ENCODE results near the gene EMC7. TPM values are rescaled to one million over a fixed set of nuclear protein-coding genes. Genes with fewer than 3 reads are reported as not detected.

EMC7 gene
- total and polyA plus RNA-seq, 10 of the 15 experiments (the other 5 are each of a cell fraction or from before 2014, with no cell fraction given), result 16.5 to 88.9 (median 45.0) TPM

- peaks cover 55% of the 10 kb centered on the region for H3K79me2 ChIP-seq (ENCODE audit: control insufficient read depth, insufficient read depth, low read length)
- no peak overlapping the region for H2AFZ ChIP-seq (ENCODE audit: control insufficient read depth, low read depth, low read length)
- in situ Hi-C loops (cut with MboI) (loop anchor here (5.0 kb wide), 1 partner anchor 117 kb away; no protein-coding TSS in a partner anchor), intact Hi-C loops (cut with micrococcal nuclease; ENCODE audit: unreplicated experiment) (loop anchor here (5.0 to 10.0 kb wide), 2 partner anchors 267 to 485 kb away; partner anchors contain the start of genes GOLGA8B and LPCAT4)
- no peak for ATAC-seq
- no peaks in the 10 kb centered on the region for H4K20me1 ChIP-seq (ENCODE audit: control insufficient read depth, insufficient read depth)
- no peaks in the 10 kb centered on the region for H3K9me3 ChIP-seq (replicated peaks; ENCODE audit: control insufficient read depth, insufficient read depth, low read length)
- POLR2A ChIA-PET, result interaction anchor here (0.6 to 1.2 kb wide), 4 partner anchors 12 to 125 kb away, joined by 3 read pairs; partner anchors contain the start of gene KATNBL1
- no TSS peak for BruUV-seq (replicated peaks)
- RAD21 ChIA-PET (ENCODE audit: unreplicated experiment), result interaction anchor here (1.5 kb wide), 1 partner anchor 110 kb away, joined by 5 read pairs; the partner anchor contains the start of gene KATNBL1
- CTCF ChIA-PET, result interaction anchor here (0.9 to 1.1 kb wide), 5 partner anchors 10 to 488 kb away, joined by 3 to 4 read pairs (median 3); no protein-coding TSS in a partner anchor
- no peaks in the 10 kb centered on the region for H3K27me3 ChIP-seq (replicated peaks in 1 of 2; ENCODE audit: control insufficient read depth in 2 of 2, insufficient read depth in 2 of 2, low read length in 1 of 2)
- H3K36me3 ChIP-seq (ENCODE audit: control insufficient read depth in 2 of 2, insufficient read depth in 2 of 2, low read length in 1 of 2), result 0 out of 4 replicates have a peak, but pooled peaks cover 0 to 3% of the 10 kb centered on the region in 2 experiments
- 98% methylated on average over 5 of the region's 5 CpGs for WGBS (ENCODE audit: insufficient coverage, insufficient replicate concordance, low lambda C conversion rate, missing lambda C conversion rate)
- H3K9ac ChIP-seq (ENCODE audit: control insufficient read depth, insufficient read depth, low read length), result no peak overlapping the region
- no peak overlapping the region for H3K27ac ChIP-seq (ENCODE audit: control insufficient read depth, insufficient read depth)
- SMC1A ChIA-PET (ENCODE audit: uncharacterized antibody, unreplicated experiment), result interaction anchor here (0.7 to 1.0 kb wide), 3 partner anchors 24 to 267 kb away, joined by 3 to 6 read pairs (median 3); partner anchors contain the start of genes KATNBL1 and LPCAT4
- 0 out of 2 replicates have a peak, but pooled peaks cover 4% of the 10 kb centered on the region for H3K4me1 ChIP-seq (ENCODE audit: control insufficient read depth, insufficient read depth, low read length)
- peak overlapping the region; percentile 35; the same call in 1 of the 2 replicates for H3K4me2 ChIP-seq (ENCODE audit: control insufficient read depth, insufficient read depth)
- peak overlapping the region; percentile 92 for H3K4me3 ChIP-seq
- DNase-seq (ENCODE audit: low read depth, low spot score), result no peak
- no peak for FAIRE-seq
- no peak for TF ChIP-seq TARDBP (IDR thresholded peaks at IDR 0.05; ENCODE audit: borderline replicate concordance)
- TF ChIP-seq EZH2 (IDR thresholded peaks at IDR 0.05; ENCODE audit: borderline replicate concordance, control insufficient read depth, low read depth, low read length), result no peak
- no peak for TF ChIP-seq POLR2AphosphoS5 (IDR thresholded peaks at IDR 0.05; ENCODE audit: low read length)
- TF ChIP-seq RUNX3 (IDR thresholded peaks at IDR 0.05; ENCODE audit: low read length), result no peak
- TF ChIP-seq FOS (IDR thresholded peaks at IDR 0.05; ENCODE audit: borderline replicate concordance, extremely low read depth, insufficient read length), result no peak
- TF ChIP-seq SMAD5 (IDR thresholded peaks at IDR 0.05; ENCODE audit: low read depth), result no peak
- TF ChIP-seq ATF3 (IDR thresholded peaks at IDR 0.05; ENCODE audit: borderline replicate concordance, extremely low read depth, low read depth, low read length), result no peak
- TF ChIP-seq RCOR1 (conservative IDR thresholded peaks at IDR 0.05; ENCODE audit: low read depth, low read length), result no peak
- no peak for TF ChIP-seq NR2F1 (conservative IDR thresholded peaks at IDR 0.05)
- no peak for TF ChIP-seq ZNF687 (IDR thresholded peaks at IDR 0.05)
- no peak for TF ChIP-seq ETV6 (conservative IDR thresholded peaks at IDR 0.05 in 1 of 2, IDR thresholded peaks at IDR 0.05 in 1 of 2; ENCODE audit: borderline replicate concordance in 1 of 2, low read depth in 1 of 2)
- no peak for TF ChIP-seq POLR2AphosphoS2 (IDR thresholded peaks at IDR 0.05; ENCODE audit: low read depth, low read length)
- TF ChIP-seq HDGF (IDR thresholded peaks at IDR 0.05), result no peak
- no peak for TF ChIP-seq ZBTB11 (CRISPR knock-in tag; IDR thresholded peaks at IDR 0.05)
These were observed 1.7 kb downstream of the EMC7 start for GRCh38 chr15:34099914-34100313.
